Endothelial cell of umbilical vein (primary cell): ENCODE measurements around the gene HDHD3.

ENCODE experiments used
- CTCF ChIP-seq, 2 donors: IDR thresholded peaks; 1 replicate in 1 of 2; 2 replicates in 1 of 2; pipeline ENCODE4 v1.5.1; 2011; ENCODE audit warnings: low read length in 2 of 2, mild to moderate bottlenecking in 2 of 2, moderate library complexity in 2 of 2, control low read depth in 1 of 2, inconsistent platforms in 1 of 2, low read depth in 1 of 2; ENCODE audit not compliant: insufficient read depth in 1 of 2; ENCODE audit errors: extremely low read depth in 1 of 2
- EZH2 ChIP-seq: IDR thresholded peaks from 2 replicates; pipeline ENCODE4 v1.6.1; 2012; ENCODE audit warnings: borderline replicate concordance, low read depth, mild to moderate bottlenecking, moderate library complexity, low read length, inconsistent platforms; ENCODE audit not compliant: severe bottlenecking
- GATA2 ChIP-seq: IDR thresholded peaks from 2 replicates; pipeline ENCODE4 v1.7.0; 2011; ENCODE audit warnings: low read depth, mild to moderate bottlenecking, moderate library complexity, mixed read lengths, low read length; ENCODE audit not compliant: insufficient read length, insufficient read depth
- JUN ChIP-seq: IDR thresholded peaks from 2 replicates; pipeline ENCODE4 v1.6.1; 2011; ENCODE audit warnings: borderline replicate concordance, low read depth; ENCODE audit not compliant: insufficient read length, insufficient read depth
- MAX ChIP-seq: IDR thresholded peaks from 2 replicates; pipeline ENCODE4 v1.6.1; 2011; ENCODE audit not compliant: insufficient read depth, insufficient read length
- MYC ChIP-seq: IDR thresholded peaks from one replicate; pipeline ENCODE4 v1.6.1; 2011; ENCODE audit warnings: mild to moderate bottlenecking, low read depth, low read length
- POLR2A ChIP-seq: IDR thresholded peaks from 2 replicates; pipeline ENCODE4 v1.6.1; 2012; ENCODE audit warnings: low read depth, mild to moderate bottlenecking, control low read depth, low read length
- POLR2AphosphoS5 ChIP-seq: IDR thresholded peaks from 2 replicates; pipeline ENCODE4 v1.6.1; 2012; ENCODE audit warnings: low read depth, mild to moderate bottlenecking, control low read depth, low read length, moderate library complexity; ENCODE audit not compliant: insufficient read depth

DNA sequence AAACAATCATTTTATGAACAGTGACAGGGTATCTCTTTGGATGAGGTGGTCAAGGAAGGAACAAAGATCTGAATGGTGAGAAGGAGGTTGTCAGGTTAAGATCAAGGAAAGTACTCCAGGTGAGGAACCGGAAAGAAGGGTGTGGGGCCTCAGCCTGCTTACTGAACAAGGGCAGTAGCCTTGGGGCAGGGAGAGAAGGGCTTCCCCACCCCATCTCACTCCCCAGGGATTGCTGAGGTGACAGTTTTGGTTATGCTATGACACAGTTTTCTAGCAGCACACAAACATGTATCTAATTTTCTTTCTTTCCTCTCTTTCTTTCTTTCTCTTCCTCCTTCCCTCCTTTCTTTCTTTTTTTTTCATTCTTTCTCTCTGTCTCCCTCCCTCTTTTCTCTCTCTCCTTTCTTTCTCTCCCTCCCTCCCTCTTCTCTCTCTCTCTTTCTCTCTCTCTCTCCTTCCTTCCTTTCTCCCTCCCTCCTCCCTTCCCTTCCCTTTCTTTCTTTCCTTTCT is 4.1 kb upstream of the HDHD3 start:
- TF ChIP-seq CTCF (IDR thresholded peaks at IDR 0.05; ENCODE audit: extremely low read depth in 1 of 2, insufficient read depth in 1 of 2, low read depth in 1 of 2, low read length in 2 of 2) (no peak), EZH2 (no peak), POLR2AphosphoS5 (no peak), POLR2A (no peak), MYC (no peak), MAX (no peak), JUN (no peak), GATA2 (no peak)
